H1 (cell line): Measurements from ENCODE around the gene PRR36. TPM values are rescaled to one million over a fixed set of nuclear protein-coding genes. Genes with fewer than 3 reads are reported as not detected.

Experiments
- ATF2 ChIP-seq: IDR thresholded peaks from 2 replicates; pipeline ENCODE4 v1.6.1; 2012; ENCODE audit warnings: low read length, inconsistent platforms
- CHD7 ChIP-seq: fragments of 300-600 bp; sonication (generic); IDR thresholded peaks from 2 replicates; pipeline ENCODE4 v1.7.1; 2012; ENCODE audit warnings: low read length, moderate library complexity, mild to moderate bottlenecking, inconsistent platforms; ENCODE audit not compliant: insufficient replicate concordance
- E2F6 ChIP-seq: IDR thresholded peaks from 2 replicates; pipeline ENCODE4 v1.6.1; 2012; ENCODE audit warnings: inconsistent platforms
- PHF8 ChIP-seq: fragments of 200-600 bp; sonication (generic); conservative IDR thresholded peaks from 2 replicates; pipeline ENCODE4 v1.7.1; 2012; ENCODE audit warnings: low read depth, mild to moderate bottlenecking, inconsistent platforms, low read length, moderate library complexity
- POU5F1 ChIP-seq: IDR thresholded peaks from 2 replicates; pipeline ENCODE4 v1.6.1; 2011; ENCODE audit warnings: low read depth, mild to moderate bottlenecking, low read length, moderate library complexity
- SAP30 ChIP-seq: fragments of 300-600 bp; sonication (generic); IDR thresholded peaks from 2 replicates; pipeline ENCODE4 v1.7.1; 2012; ENCODE audit warnings: low read length, moderate library complexity, mild to moderate bottlenecking, inconsistent platforms; ENCODE audit not compliant: insufficient read depth, insufficient replicate concordance
- SP4 ChIP-seq: IDR thresholded peaks from 2 replicates; pipeline ENCODE4 v1.6.1; 2012; ENCODE audit warnings: low read length, inconsistent platforms
- polyA plus RNA-seq, 7 experiments: library from polyadenylated mRNA; depleted of rRNA in 3 of 7; stranded (reverse) in 5 of 7; unstranded in 2 of 7; fragments of >200 nt in 5 of 7; fragments of 200-250 nt in 2 of 7; gene quantifications; 1 replicate in 5 of 7; 2 replicates in 1 of 7; 4 replicates in 1 of 7; pipeline versions ENCODE4 v1.2.1 to v1.2.3, GENCODE V29; 2011 to 2013; ENCODE audit warnings: missing spikeins in 2 of 7, mixed read lengths in 2 of 7
- total RNA-seq: library from RNA; stranded (reverse); fragmentation: NEBNext Ultra II Directional; extraction: Animal tissue kit (Norgen Biotek cat#: 25700); gene quantifications from 2 replicates; pipeline ENCODE4 v1.2.1, GENCODE V29; 2021

Gene PRR36
- total and polyA plus RNA-seq, 2 of the 8 experiments (the other 6 are each of a cell fraction or from before 2014, with no cell fraction given) = 1.6 to 23.9 TPM

- TF ChIP-seq CHD7 (no peak), E2F6 (no peak), PHF8 (no peak), SAP30 (no peak), SP4 (no peak), ATF2 (no peak), POU5F1 (no peak)
Measured at GRCh38 chr19:7910321-7911161, 36.4 kb upstream of the PRR36 start (continued).
